ENCODE results near the gene RAET1E. TPM values are rescaled to one million over a fixed set of nuclear protein-coding genes. Genes with fewer than 3 reads are reported as not detected.

The RAET1E gene
- total and polyA plus RNA-seq, 2 experiments from 2014 or later = not detected

DNA sequence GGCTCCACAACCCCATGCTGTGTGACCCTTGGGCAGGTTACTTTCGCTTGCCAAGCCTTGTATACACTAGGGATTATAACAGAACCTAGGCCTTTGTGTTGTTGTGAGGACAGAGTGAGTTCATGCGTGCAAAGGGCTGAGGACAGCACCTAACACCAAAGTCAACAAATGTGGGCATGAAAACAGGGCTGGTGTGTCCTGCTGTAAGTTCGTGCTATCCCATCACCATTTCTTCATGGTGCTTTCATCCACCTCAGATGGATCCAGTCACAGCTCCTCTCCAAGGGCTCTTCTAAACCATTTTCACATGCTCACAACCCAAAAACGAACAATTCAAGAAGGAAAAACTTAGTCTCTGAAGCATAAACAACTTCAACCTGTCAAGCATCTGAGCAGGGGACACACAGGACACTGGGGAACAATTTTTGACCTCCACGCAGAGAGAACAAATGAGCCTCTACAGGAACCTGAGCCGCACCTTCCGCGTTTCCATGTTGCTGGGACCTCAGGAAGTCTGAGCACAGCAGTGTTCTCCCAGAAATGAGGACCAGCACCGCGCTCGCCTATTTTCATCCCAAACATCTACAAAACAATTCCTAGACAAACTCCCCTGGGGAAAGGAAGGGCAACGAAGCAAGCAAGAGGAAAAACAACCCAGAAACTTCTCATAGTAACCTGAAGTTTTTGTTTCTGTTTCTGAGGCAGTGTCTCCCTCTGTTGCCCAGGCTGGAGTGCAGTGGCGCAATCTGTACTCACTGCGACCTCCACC, 36.9 kb downstream of the RAET1E start:
- peak overlapping the region; percentile 26; the same call in 1 of the 2 replicates for H3K4me3 ChIP-seq
- H3K27ac ChIP-seq (ENCODE audit: low read depth) = no peak overlapping the region
- no peaks in the 10 kb centered on the region; the same call in 2 of the 3 replicates for H3K9me3 Mint-ChIP-seq
- no peaks in the 10 kb centered on the region for H3K9me2 ChIP-seq (ENCODE audit: insufficient read depth)
- ATAC-seq (no peak), DNase-seq (ENCODE audit: low spot score) (no peak)
- peaks cover 19% of the 10 kb centered on the region for H3K79me2 ChIP-seq (replicated peaks; ENCODE audit: insufficient read depth)
- H3K4me1 ChIP-seq (ENCODE audit: insufficient read depth) = peaks cover 20% of the 10 kb centered on the region
- peak overlapping the region; percentile 11; the same call in 2 of the 3 replicates for H3K4me3 Mint-ChIP-seq
- peaks cover 48% of the 10 kb centered on the region for H3K4me1 Mint-ChIP-seq
- peak overlapping the region; percentile 97; the same call in 1 of the 2 replicates for H3K4me2 ChIP-seq
- H3K36me3 Mint-ChIP-seq (ENCODE audit: low read depth) = no peaks in the 10 kb centered on the region
- no peaks in the 10 kb centered on the region for H3K36me3 ChIP-seq (ENCODE audit: insufficient read depth)
- peaks cover 21% of the 10 kb centered on the region for H3K27me3 Mint-ChIP-seq (ENCODE audit: insufficient read depth, low read depth, poor library complexity)
- H4K20me1 ChIP-seq (replicated peaks; ENCODE audit: insufficient read depth) = 0 out of 2 replicates have a peak, but pooled peaks cover 19% of the 10 kb centered on the region
- H2AFZ ChIP-seq = no peak overlapping the region
- TF ChIP-seq, protein P1, sequence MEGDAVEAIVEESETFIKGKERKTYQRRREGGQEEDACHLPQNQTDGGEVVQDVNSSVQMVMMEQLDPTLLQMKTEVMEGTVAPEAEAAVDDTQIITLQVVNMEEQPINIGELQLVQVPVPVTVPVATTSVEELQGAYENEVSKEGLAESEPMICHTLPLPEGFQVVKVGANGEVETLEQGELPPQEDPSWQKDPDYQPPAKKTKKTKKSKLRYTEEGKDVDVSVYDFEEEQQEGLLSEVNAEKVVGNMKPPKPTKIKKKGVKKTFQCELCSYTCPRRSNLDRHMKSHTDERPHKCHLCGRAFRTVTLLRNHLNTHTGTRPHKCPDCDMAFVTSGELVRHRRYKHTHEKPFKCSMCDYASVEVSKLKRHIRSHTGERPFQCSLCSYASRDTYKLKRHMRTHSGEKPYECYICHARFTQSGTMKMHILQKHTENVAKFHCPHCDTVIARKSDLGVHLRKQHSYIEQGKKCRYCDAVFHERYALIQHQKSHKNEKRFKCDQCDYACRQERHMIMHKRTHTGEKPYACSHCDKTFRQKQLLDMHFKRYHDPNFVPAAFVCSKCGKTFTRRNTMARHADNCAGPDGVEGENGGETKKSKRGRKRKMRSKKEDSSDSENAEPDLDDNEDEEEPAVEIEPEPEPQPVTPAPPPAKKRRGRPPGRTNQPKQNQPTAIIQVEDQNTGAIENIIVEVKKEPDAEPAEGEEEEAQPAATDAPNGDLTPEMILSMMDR (conservative IDR thresholded peaks at IDR 0.05; ENCODE audit: low read depth in 2 of 2) = peak in 1 of 2 experiments; percentile 32; a peak in 2 of 4 replicates
- TF ChIP-seq ZNF331 (CRISPR knock-in tag; IDR thresholded peaks at IDR 0.05; ENCODE audit: low read depth) (no peak), EZH2phosphoT487 (IDR thresholded peaks at IDR 0.05; ENCODE audit: unreplicated experiment) (no peak), JUNB (IDR thresholded peaks at IDR 0.05; ENCODE audit: unreplicated experiment) (no peak), ZNF114 (CRISPR knock-in tag; IDR thresholded peaks at IDR 0.05) (no peak)
- TF ChIP-seq, protein P2, sequence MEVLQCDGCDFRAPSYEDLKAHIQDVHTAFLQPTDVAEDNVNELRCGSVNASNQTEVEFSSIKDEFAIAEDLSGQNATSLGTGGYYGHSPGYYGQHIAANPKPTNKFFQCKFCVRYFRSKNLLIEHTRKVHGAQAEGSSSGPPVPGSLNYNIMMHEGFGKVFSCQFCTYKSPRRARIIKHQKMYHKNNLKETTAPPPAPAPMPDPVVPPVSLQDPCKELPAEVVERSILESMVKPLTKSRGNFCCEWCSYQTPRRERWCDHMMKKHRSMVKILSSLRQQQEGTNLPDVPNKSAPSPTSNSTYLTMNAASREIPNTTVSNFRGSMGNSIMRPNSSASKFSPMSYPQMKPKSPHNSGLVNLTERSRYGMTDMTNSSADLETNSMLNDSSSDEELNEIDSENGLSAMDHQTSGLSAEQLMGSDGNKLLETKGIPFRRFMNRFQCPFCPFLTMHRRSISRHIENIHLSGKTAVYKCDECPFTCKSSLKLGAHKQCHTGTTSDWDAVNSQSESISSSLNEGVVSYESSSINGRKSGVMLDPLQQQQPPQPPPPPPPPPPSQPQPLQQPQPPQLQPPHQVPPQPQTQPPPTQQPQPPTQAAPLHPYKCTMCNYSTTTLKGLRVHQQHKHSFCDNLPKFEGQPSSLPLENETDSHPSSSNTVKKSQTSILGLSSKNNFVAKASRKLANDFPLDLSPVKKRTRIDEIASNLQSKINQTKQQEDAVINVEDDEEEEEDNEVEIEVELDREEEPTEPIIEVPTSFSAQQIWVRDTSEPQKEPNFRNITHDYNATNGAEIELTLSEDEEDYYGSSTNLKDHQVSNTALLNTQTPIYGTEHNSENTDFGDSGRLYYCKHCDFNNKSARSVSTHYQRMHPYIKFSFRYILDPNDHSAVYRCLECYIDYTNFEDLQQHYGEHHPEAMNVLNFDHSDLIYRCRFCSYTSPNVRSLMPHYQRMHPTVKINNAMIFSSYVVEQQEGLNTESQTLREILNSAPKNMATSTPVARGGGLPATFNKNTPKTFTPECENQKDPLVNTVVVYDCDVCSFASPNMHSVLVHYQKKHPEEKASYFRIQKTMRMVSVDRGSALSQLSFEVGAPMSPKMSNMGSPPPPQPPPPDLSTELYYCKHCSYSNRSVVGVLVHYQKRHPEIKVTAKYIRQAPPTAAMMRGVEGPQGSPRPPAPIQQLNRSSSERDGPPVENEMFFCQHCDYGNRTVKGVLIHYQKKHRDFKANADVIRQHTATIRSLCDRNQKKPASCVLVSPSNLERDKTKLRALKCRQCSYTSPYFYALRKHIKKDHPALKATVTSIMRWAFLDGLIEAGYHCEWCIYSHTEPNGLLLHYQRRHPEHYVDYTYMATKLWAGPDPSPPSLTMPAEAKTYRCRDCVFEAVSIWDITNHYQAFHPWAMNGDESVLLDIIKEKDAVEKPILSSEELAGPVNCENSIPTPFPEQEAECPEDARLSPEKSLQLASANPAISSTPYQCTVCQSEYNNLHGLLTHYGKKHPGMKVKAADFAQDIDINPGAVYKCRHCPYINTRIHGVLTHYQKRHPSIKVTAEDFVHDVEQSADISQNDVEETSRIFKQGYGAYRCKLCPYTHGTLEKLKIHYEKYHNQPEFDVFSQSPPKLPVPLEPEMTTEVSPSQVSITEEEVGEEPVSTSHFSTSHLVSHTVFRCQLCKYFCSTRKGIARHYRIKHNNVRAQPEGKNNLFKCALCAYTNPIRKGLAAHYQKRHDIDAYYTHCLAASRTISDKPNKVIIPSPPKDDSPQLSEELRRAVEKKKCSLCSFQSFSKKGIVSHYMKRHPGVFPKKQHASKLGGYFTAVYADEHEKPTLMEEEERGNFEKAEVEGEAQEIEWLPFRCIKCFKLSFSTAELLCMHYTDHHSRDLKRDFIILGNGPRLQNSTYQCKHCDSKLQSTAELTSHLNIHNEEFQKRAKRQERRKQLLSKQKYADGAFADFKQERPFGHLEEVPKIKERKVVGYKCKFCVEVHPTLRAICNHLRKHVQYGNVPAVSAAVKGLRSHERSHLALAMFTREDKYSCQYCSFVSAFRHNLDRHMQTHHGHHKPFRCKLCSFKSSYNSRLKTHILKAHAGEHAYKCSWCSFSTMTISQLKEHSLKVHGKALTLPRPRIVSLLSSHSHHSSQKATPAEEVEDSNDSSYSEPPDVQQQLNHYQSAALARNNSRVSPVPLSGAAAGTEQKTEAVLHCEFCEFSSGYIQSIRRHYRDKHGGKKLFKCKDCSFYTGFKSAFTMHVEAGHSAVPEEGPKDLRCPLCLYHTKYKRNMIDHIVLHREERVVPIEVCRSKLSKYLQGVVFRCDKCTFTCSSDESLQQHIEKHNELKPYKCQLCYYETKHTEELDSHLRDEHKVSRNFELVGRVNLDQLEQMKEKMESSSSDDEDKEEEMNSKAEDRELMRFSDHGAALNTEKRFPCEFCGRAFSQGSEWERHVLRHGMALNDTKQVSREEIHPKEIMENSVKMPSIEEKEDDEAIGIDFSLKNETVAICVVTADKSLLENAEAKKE (CRISPR knock-in tag; IDR thresholded peaks at IDR 0.05) = no peak
- TF ChIP-seq, protein P3, sequence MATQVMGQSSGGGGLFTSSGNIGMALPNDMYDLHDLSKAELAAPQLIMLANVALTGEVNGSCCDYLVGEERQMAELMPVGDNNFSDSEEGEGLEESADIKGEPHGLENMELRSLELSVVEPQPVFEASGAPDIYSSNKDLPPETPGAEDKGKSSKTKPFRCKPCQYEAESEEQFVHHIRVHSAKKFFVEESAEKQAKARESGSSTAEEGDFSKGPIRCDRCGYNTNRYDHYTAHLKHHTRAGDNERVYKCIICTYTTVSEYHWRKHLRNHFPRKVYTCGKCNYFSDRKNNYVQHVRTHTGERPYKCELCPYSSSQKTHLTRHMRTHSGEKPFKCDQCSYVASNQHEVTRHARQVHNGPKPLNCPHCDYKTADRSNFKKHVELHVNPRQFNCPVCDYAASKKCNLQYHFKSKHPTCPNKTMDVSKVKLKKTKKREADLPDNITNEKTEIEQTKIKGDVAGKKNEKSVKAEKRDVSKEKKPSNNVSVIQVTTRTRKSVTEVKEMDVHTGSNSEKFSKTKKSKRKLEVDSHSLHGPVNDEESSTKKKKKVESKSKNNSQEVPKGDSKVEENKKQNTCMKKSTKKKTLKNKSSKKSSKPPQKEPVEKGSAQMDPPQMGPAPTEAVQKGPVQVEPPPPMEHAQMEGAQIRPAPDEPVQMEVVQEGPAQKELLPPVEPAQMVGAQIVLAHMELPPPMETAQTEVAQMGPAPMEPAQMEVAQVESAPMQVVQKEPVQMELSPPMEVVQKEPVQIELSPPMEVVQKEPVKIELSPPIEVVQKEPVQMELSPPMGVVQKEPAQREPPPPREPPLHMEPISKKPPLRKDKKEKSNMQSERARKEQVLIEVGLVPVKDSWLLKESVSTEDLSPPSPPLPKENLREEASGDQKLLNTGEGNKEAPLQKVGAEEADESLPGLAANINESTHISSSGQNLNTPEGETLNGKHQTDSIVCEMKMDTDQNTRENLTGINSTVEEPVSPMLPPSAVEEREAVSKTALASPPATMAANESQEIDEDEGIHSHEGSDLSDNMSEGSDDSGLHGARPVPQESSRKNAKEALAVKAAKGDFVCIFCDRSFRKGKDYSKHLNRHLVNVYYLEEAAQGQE (IDR thresholded peaks at IDR 0.05; ENCODE audit: unreplicated experiment) = no peak
- peaks cover 17% of the 10 kb centered on the region for H3K27me3 ChIP-seq (ENCODE audit: insufficient read depth)
- H3F3A ChIP-seq (replicated peaks; ENCODE audit: low read depth) = 0 out of 2 replicates have a peak, but pooled peaks cover 6% of the 10 kb centered on the region
- no peak overlapping the region for H3K27ac Mint-ChIP-seq
